AG10803 (cell line): ENCODE measurements around the gene ALDOA.

Source experiments
- DNase-seq: peaks from one replicate; pipeline ENCODE4 v3.0.0; 2010; ENCODE audit warnings: low read depth
- H3K4me3 ChIP-seq: 2 replicates; pipeline ENCODE4 v1.5.1; 2011; ENCODE audit warnings: mild to moderate bottlenecking, low read length, control low read depth
- TF ChIP-seq, protein P1 (sequence below): conservative IDR thresholded peaks from 2 replicates; pipeline ENCODE4 v1.5.1; 2011; ENCODE audit warnings: mild to moderate bottlenecking, low read length, control low read depth, inconsistent platforms

Gene ALDOA

GRCh38 chr16:30119428-30119827 lies 53.9 kb downstream of the ALDOA start:
- DNase-seq: peak; percentile 12
- TF ChIP-seq, protein P1, sequence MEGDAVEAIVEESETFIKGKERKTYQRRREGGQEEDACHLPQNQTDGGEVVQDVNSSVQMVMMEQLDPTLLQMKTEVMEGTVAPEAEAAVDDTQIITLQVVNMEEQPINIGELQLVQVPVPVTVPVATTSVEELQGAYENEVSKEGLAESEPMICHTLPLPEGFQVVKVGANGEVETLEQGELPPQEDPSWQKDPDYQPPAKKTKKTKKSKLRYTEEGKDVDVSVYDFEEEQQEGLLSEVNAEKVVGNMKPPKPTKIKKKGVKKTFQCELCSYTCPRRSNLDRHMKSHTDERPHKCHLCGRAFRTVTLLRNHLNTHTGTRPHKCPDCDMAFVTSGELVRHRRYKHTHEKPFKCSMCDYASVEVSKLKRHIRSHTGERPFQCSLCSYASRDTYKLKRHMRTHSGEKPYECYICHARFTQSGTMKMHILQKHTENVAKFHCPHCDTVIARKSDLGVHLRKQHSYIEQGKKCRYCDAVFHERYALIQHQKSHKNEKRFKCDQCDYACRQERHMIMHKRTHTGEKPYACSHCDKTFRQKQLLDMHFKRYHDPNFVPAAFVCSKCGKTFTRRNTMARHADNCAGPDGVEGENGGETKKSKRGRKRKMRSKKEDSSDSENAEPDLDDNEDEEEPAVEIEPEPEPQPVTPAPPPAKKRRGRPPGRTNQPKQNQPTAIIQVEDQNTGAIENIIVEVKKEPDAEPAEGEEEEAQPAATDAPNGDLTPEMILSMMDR: no peak

More at GRCh38 chr16:30119428-30119827, 53.9 kb downstream of the ALDOA start:
- H3K4me3 ChIP-seq: no peak overlapping the region
